Stimulated activated CD4-positive, alpha-beta T cell treated with anti-CD3 and anti-CD28 coated beads, Interleukin-1b, Interleukin-23, amount 100 ng/mL, for 4 hours (primary cell): ENCODE measurements around the gene PCGF2.

Experiments
- DNase-seq, 2 donors: peaks; one replicate each; pipeline ENCODE4 v3.0.0-alpha.2; 2020; ENCODE audit warnings: low read depth in 2 of 2

PCGF2 gene

DNA sequence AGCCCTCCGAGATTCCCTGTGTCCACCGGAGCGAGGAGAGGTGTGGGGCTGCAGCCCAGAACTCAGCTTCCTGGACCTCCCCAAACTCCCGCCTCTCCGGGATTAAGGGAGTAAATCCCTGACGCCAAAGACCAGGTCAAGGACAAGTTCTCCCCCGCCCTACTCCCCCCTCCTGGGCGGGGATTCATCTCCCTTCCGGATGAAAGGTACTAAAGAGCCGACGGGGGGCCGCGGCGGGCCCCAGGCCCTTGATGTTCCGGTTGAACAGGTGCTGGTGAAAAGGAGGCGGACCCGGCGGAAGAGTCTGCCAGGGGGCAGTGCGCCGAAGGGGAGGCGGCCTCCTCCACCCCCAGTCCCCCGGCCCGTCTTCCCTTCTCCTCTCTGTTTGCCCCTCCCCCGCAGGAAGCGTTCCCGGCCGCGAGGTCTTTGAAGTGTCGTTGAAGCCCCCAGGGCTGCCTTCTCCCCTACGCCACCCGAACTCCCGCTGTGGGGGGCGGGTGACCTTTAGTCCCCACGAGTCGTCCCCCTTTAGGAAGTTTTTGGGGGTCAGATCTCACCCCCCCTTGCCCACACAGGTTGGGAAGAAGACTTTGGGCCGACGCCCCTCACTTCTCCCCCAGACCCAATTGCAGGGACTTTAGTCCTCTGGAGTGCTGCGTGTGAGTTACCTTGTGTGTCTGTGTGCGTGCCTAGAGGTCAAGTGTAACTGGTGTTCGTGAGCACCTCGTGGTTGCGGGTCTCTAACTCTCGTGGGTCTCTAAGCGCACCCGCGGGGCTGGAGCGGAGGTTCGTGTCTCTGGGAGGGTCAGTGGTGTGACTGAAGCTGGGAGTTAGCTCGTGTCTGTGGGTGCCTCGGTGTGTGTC lies 44.2 kb downstream of the PCGF2 start:
- peak; percentile 78 to 88 for DNase-seq

DNA sequence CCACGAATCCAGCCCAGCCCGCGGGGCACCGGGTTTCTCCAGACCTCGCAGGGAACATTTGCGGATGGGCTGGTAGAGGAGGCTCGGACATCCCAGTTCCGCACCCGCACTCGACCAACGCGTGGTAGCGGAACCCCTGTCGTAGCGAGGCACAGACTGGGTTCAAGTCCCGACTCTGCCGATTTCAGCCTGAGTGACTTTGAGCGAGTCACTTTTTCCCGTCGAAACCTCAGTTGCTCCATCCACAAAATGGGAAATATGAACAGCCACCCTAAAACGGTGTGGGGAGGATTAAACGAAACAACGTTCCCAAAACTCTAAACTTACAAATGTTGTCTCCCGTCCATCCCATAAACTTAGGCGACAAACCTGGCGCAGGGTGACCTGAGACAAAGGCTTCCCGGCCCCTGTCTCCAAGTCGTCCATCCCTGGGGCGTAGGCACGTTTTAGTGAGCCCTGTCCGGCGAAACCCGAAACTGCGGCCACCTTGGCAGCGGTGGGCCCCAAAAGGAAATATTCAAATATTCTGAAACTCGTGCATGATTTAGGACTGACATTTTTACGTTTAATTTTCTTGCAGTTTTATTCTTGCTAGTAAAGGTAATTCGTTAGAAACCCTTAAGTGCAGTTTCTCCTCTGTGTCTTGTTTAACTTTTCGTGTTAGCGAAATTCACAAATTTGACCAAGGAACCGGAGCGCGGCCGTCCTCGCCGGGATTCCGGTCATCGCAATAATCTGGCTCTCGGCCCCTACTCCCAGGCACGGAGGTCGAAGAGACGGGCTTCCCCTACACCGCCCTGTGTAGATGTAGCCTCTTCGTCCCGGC lies 45.0 kb downstream of the PCGF2 start:
- peak; percentile 32 to 33 for DNase-seq

GRCh38 chr17:38702166-38702915 lies 45.8 kb downstream of the PCGF2 start:
- peak; percentile 74 to 75 for DNase-seq

- peak; percentile 70 to 77 for DNase-seq
Measured at GRCh38 chr17:38701504-38702165, 46.5 kb downstream of the PCGF2 start.

DNA sequence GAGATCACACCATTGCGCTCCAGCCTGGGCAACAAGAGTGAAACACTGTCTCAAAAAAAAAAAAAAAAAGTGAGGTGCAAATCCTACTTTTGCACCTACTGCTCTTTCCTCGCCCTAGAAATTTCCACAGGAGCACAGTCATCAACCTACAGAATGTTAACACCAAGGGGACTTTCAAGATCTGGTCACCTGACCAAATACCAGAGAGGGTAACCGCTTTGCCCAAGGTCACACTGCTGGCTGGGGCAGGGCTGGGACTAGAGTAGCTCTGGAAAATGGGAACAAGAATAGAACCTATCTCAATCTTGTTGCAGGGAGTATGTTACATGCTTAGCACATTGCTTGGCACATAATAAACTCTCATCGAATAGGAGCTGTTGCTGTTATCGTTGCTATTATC lies 49.4 kb downstream of the PCGF2 start:
- no peak for DNase-seq

DNA sequence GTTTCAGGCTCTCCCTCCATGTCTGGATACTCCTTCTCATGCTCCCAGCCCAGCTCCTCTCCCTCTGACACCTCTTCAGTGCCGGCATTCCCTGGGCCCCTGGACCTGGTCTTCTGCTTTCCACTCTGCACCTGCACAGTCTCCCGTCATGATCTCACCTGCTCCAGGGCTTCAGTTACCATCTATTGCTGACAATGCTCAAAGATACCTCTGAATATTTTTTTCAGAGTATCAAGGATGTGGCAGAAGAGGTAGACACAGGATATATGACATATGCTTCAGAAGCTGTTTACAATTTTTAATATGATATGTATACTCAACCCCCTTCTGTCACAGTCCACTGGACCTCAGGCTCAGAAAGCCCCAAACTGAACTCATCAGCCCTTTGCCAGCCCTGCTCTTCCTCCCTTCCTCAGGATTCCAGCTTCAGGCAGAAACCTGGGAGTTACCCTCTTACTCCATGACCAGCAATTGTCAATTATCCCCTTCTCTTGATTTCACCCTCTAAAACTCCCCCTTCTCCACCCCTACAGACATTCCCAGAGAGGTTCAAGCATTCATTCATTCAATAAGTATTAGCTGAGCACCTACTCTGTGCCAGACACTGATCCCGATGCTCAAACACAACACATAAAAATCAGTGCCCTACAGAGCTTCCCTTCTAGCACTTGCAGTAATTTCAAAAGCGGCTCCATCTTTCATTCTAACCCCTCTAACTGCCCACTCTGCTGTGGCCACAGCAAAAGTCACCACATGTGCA lies 50.9 kb downstream of the PCGF2 start:
- DNase-seq: no peak

DNA sequence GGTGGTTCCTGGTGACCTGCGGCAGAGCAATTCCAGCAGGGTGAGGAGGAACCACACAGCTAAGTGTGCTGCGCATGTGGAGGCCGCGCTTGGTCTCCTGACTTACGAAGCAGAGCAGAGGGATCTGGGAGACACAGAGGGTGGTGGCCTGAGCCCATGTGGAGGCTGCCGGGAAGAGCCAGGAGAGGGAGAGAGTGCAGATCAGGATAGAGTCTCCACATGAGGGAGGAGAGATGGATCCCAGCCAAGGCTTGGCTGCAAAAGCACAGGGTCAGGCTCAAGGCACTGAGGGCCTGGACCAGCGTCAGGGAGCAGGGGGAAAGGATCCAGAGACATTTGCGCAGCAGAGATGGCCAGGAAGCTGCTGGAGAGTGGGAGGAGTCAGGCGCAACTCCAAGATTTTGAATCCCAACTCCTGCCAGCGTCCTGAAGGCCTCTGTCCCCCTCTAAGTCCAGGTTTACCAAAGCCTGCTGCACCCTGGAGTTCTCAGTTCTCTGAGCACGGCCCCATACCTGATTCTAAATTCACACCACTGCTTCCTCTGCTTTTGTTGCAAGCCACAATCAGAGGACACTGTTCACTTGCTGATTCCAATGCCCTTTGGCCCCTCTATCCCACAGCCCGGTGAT lies 54.3 kb downstream of the PCGF2 start:
- no peak for DNase-seq

- no peak for DNase-seq
Measured at GRCh38 chr17:38691154-38691553, 57.0 kb downstream of the PCGF2 start.

- DNase-seq: no peak
Measured at GRCh38 chr17:38690386-38690785, 57.8 kb downstream of the PCGF2 start.

DNA sequence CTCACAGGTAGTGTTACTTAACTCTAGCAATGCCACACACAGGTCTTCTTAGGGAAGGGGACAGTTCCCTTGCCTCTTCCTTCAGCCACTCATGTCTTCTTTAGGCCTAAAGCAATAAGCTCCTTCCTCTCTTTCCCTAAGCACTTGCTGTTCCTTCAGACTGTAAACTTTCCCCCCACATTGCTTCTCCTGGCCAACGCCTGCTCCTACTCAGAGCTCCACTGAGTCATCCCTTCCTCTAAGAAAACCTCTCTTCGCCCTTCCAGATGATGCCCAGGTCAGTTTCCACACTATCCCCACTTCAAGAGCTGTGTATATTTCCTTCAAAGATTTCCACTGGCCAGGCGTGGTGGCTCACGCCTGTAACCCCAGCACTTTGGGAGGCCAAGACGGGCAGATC lies 60.9 kb downstream of the PCGF2 start:
- no peak for DNase-seq

DNA sequence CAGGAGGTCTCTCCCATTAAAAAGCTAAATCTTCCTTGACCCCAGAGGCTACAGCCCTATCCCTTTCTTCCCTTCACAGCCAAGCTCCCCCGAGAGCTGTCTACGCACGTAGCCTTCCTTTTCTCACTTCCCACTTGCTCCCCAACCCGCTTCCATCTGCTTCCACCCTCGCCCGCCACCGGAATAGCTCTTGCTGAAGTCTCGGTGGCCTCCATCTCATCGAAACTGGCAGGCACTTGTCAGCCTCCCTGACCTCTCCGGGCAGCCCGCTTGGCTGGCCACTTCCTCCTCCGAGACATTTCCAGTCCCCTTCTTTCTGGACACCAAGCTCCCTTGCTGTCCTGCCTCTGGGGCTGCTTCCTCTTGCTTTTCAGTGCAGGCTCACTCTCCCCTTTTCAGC lies 62.6 kb downstream of the PCGF2 start:
- DNase-seq: no peak
